Lung (tissue), 12 donors: Measurements from ENCODE around the gene STK11. TPM values are rescaled to one million over a fixed set of nuclear protein-coding genes. Genes with fewer than 3 reads are reported as not detected.
A peak's percentile ranks its signal among the peaks of the same experiment; 100 is the strongest.
"Not testable (repeated sequence)": the region's sequence is repeated elsewhere in the genome, so short reads cannot be mapped to it uniquely, and the experiment has no call there.

Experiments
- ATAC-seq: fragments of 200-7000 bp; cut with Tn5 transposase; one replicate; pipeline ENCODE4 v1.9.1; 2020; ENCODE audit warnings: moderate number of reproducible peaks; ENCODE audit not compliant: insufficient read depth, low FRiP score
- DNase-seq, 3 donors: peaks; one replicate each; pipeline ENCODE4 v3.0.0-alpha.2; 2013 to 2017
- H3K27ac ChIP-seq, 2 donors: one replicate each; pipeline ENCODE4 v1.5.1; 2013; ENCODE audit warnings: mild to moderate bottlenecking in 2 of 2, moderate library complexity in 2 of 2, control low read depth in 1 of 2, inconsistent platforms in 1 of 2, low read depth in 1 of 2, low read length in 1 of 2
- H3K27me3 ChIP-seq, 3 donors: one replicate each; pipeline ENCODE4 v1.5.1; 2013; ENCODE audit warnings: low read length in 2 of 3; ENCODE audit not compliant: control insufficient read depth in 3 of 3, insufficient read depth in 3 of 3
- H3K36me3 ChIP-seq, 4 donors: one replicate each; pipeline ENCODE4 v1.5.1; 2013; ENCODE audit warnings: low read length in 4 of 4, mild to moderate bottlenecking in 1 of 4, moderate library complexity in 1 of 4; ENCODE audit not compliant: control insufficient read depth in 4 of 4, insufficient read depth in 4 of 4
- H3K4me1 ChIP-seq, 5 donors: one replicate each; pipeline ENCODE4 v1.5.1; 2013; ENCODE audit warnings: low read length in 5 of 5, mild to moderate bottlenecking in 2 of 5, moderate library complexity in 1 of 5; ENCODE audit not compliant: control insufficient read depth in 5 of 5, insufficient read depth in 5 of 5
- H3K4me3 ChIP-seq: one replicate; pipeline ENCODE4 v1.5.1; 2013; ENCODE audit warnings: mild to moderate bottlenecking, control low read depth, moderate library complexity
- H3K9ac ChIP-seq, 2 donors: one replicate each; pipeline ENCODE4 v1.5.1; 2013; ENCODE audit warnings: low read length in 2 of 2, control low read depth in 1 of 2; ENCODE audit not compliant: insufficient read depth in 1 of 2
- H3K9me3 ChIP-seq, 4 donors: one replicate each; pipeline ENCODE4 v1.5.1; 2013; ENCODE audit warnings: low read length in 3 of 4, mild to moderate bottlenecking in 1 of 4, moderate library complexity in 1 of 4; ENCODE audit not compliant: control insufficient read depth in 4 of 4, insufficient read depth in 3 of 4
- WGBS, 2 donors: extraction: QIAGEN DNeasy Blood & Tissue Kit; methylation state at CpG; one replicate each; pipeline ENCODE4 v1.1.7; 2013; 5-methylcytosine and 5-hydroxymethylcytosine counted together
- polyA plus RNA-seq, 2 donors: library from polyadenylated mRNA; stranded (reverse); fragments of 200-250 nt; gene quantifications; one replicate each; pipeline ENCODE4 v1.2.1, GENCODE V29; 2013
- total RNA-seq, 2 donors: library from RNA; depleted of rRNA in 1 of 2; stranded (reverse); fragments of >200 nt in 1 of 2; gene quantifications; one replicate each; pipeline ENCODE4 v1.2.1, GENCODE V29; 2014 to 2021
- TF ChIP-seq, protein P1 (sequence below): IDR thresholded peaks from 2 replicates; pipeline ENCODE4 v1.5.1; 2012; ENCODE audit warnings: mild to moderate bottlenecking; ENCODE audit errors: control extremely low read depth, extremely low read depth
- donor health status: control.
- donor health status: control.
- donor health status: Bipolar disorder and iron deficiency.
- donor health status: healthy.
- donor health status: DM: yes; HTN: yes; CAD: no.

The STK11 gene
- total and polyA plus RNA-seq, 4 donors = 43.1 to 59.8 (median 54.6) TPM

DNA sequence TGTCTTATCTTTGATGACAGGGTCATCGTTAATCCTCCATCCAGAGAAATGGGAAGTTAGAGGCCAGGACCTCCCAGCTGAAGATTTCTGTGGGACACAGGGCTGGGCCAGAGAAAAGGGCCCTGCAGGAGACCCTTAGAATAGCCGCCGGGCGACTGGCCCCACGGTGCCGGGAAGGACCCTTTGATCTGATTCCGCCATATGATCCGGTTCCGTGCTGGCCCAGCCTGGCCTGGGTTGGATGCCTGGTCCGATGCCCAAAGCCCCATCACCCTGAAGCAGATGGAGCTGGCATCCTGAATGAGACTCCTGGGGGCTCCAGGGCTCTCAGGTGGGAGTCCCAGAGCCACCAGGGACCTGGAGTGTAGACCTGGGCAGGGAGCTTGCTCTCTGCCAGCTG, 6.0 kb upstream of the STK11 start:
- WGBS, 2 donors = 91 to 95% methylated on average over 10 of the region's 10 CpGs
- TF ChIP-seq, protein P1, sequence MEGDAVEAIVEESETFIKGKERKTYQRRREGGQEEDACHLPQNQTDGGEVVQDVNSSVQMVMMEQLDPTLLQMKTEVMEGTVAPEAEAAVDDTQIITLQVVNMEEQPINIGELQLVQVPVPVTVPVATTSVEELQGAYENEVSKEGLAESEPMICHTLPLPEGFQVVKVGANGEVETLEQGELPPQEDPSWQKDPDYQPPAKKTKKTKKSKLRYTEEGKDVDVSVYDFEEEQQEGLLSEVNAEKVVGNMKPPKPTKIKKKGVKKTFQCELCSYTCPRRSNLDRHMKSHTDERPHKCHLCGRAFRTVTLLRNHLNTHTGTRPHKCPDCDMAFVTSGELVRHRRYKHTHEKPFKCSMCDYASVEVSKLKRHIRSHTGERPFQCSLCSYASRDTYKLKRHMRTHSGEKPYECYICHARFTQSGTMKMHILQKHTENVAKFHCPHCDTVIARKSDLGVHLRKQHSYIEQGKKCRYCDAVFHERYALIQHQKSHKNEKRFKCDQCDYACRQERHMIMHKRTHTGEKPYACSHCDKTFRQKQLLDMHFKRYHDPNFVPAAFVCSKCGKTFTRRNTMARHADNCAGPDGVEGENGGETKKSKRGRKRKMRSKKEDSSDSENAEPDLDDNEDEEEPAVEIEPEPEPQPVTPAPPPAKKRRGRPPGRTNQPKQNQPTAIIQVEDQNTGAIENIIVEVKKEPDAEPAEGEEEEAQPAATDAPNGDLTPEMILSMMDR = no peak
- H3K4me3 ChIP-seq = no peak overlapping the region
- no peak overlapping the region for H3K9ac ChIP-seq
- DNase-seq (no peak), ATAC-seq (no peak)
- no peak overlapping the region for H3K27ac ChIP-seq
- peaks cover 0 to 18% (median 0%) of the 10 kb centered on the region in 5 donors for H3K4me1 ChIP-seq
- H3K9me3 ChIP-seq = no peaks in the 10 kb centered on the region
- H3K36me3 ChIP-seq = no peaks in the 10 kb centered on the region
- H3K27me3 ChIP-seq = no peaks in the 10 kb centered on the region

DNA sequence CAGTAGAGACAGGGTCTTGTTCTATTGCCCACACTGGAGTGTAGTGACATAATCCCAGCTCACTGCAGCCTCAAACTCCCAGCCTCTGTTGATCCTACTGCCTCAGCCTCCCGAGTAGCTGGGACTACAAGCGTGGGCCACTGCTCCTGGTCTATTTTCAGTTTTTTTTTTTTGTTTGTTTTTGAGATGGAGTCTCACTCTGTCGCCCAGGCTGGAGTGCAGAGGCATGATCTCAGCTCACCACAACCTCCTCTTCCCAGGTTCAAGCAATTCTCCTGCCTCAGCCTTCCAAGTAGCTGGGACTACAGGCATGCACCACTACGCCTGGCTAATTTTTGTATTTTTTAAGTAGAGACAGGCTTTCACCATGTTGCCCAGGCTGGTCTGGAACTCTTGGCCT, 5.0 kb upstream of the STK11 start:
- not testable (repeated sequence) for H3K9me3 ChIP-seq, ATAC-seq, H3K4me3 ChIP-seq, H3K9ac ChIP-seq, H3K36me3 ChIP-seq, H3K27ac ChIP-seq, DNase-seq, H3K27me3 ChIP-seq
- peaks cover 0 to 25% (median 5%) of the 10 kb centered on the region in 5 donors for H3K4me1 ChIP-seq
- WGBS, 2 donors = 86 to 93% methylated on average over 4 of the region's 4 CpGs

DNA sequence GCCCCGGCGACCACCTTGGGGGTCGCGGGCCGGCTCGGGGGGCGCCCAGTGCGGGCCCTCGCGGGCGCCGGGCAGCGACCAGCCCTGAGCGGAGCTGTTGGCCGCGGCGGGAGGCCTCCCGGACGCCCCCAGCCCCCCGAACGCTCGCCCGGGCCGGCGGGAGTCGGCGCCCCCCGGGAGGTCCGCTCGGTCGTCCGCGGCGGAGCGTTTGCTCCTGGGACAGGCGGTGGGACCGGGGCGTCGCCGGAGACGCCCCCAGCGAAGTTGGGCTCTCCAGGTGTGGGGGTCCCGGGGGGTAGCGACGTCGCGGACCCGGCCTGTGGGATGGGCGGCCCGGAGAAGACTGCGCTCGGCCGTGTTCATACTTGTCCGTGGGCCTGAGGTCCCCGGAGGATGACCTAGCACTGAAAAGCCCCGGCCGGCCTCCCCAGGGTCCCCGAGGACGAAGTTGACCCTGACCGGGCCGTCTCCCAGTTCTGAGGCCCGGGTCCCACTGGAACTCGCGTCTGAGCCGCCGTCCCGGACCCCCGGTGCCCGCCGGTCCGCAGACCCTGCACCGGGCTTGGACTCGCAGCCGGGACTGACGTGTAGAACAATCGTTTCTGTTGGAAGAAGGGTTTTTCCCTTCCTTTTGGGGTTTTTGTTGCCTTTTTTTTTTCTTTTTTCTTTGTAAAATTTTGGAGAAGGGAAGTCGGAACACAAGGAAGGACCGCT, 729 bp downstream of the STK11 start:
- ATAC-seq = no peak
- 0 to 1% methylated on average over 50 to 78 of the region's 78 CpGs for WGBS, 2 donors
- peak overlapping the region in 1 of 2 donors; percentile 55 for H3K9ac ChIP-seq
- peaks cover 0 to 45% (median 20%) of the 10 kb centered on the region in 5 donors for H3K4me1 ChIP-seq
- H3K36me3 ChIP-seq = peaks cover 0 to 7% (median 4%) of the 10 kb centered on the region in 4 donors
- peak overlapping the region; percentile 59 to 81 for H3K27ac ChIP-seq
- no peaks in the 10 kb centered on the region for H3K9me3 ChIP-seq
- no peaks in the 10 kb centered on the region for H3K27me3 ChIP-seq
- TF ChIP-seq, protein P1 = no peak
- H3K4me3 ChIP-seq = peak overlapping the region; percentile 75
- DNase-seq = peak in 1 of 3 donors; percentile 39

- H3K27ac ChIP-seq = peak overlapping the region; percentile 59 to 81
- peaks cover 0 to 45% (median 20%) of the 10 kb centered on the region in 5 donors for H3K4me1 ChIP-seq
- no peaks in the 10 kb centered on the region for H3K27me3 ChIP-seq
- peaks cover 0 to 11% (median 5%) of the 10 kb centered on the region in 4 donors for H3K36me3 ChIP-seq
- TF ChIP-seq, protein P1 = no peak
- 0 to 1% methylated on average over 37 to 38 of the region's 38 CpGs for WGBS, 2 donors
- peak overlapping the region in 1 of 2 donors; percentile 55 for H3K9ac ChIP-seq
- H3K9me3 ChIP-seq = no peaks in the 10 kb centered on the region
- ATAC-seq = no peak
- peak overlapping the region; percentile 75 for H3K4me3 ChIP-seq
- DNase-seq = no peak
These were observed 1.4 kb downstream of the STK11 start for GRCh38 chr19:1206864-1207450.

GRCh38 chr19:1208830-1209229, 3.3 kb downstream of the STK11 start:
- Histone ChIP-seq H3K36me3 (peaks cover 0 to 14% (median 5%) of the 10 kb centered on the region in 4 donors), H3K4me1 (peaks cover 0 to 40% (median 12%) of the 10 kb centered on the region in 5 donors)
- not testable (repeated sequence) for H3K9me3 ChIP-seq, DNase-seq, H3K27me3 ChIP-seq, H3K27ac ChIP-seq, H3K9ac ChIP-seq, ATAC-seq, H3K4me3 ChIP-seq
- WGBS, 2 donors = 77 to 82% methylated on average over 10 of the region's 10 CpGs
